GM13977 (cell line): Measurements from ENCODE around the gene ERBB4.

ENCODE experiments used
- DNase-seq: peaks from one replicate; pipeline ENCODE4 v3.0.0; 2012; ENCODE audit warnings: low spot score
- CTCF ChIP-seq: IDR thresholded peaks from 2 replicates; pipeline ENCODE4 v1.5.1; 2012; ENCODE audit warnings: mild to moderate bottlenecking, control low read depth; ENCODE audit not compliant: insufficient read depth; ENCODE audit errors: extremely low read depth, missing control alignments
- in situ Hi-C: fragments of 300-500 bp; cut with MboI; formaldehyde crosslinking; loops from one replicate; pipeline ENCODE4 v1.12.0; 2022; ENCODE audit warnings: low sequenced_read_pairs, low pct_unique_long_range_greater_than_20kb, mixed read lengths, inconsistent platforms; ENCODE audit not compliant: unreplicated experiment

ERBB4 gene

GRCh38 chr2:211877061-211877460 lies 661.5 kb downstream of the ERBB4 start:
- no peak for DNase-seq
- in situ Hi-C loops: no loop called here
- no peak for TF ChIP-seq CTCF

- in situ Hi-C loops: no loop called here
Observed at GRCh38 chr2:211875488-211875887, 663.1 kb downstream of the ERBB4 start.

DNA sequence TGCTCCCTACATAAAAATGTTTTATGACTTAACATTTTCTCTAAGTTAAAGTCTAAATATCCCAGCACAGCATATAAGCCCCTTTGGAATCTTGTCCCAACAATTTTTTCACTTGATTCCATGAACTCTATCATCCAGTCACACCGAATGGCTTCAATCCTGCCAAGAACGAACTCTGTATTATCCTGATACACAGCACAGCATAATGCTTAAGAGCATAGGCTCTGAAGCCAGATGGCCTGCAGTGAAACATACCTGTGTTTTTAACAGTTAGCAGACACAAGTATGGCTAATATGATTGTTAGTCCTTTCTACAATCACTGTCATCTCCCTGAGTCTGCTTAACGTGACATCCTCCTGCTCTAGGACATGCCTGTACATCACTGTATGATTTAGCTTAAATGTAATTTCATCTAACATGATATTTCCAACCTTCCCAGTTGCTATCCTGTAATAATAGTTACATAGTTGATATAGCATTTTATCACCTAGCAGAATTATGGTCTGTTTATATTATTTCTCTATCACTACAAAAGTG lies 669.5 kb downstream of the ERBB4 start:
- DNase-seq: no peak
- TF ChIP-seq CTCF: no peak
- in situ Hi-C loops: no loop called here

More at GRCh38 chr2:211875488-211875887, 663.1 kb downstream of the ERBB4 start:
- DNase-seq: no peak
- no peak for TF ChIP-seq CTCF

GRCh38 chr2:211867845-211868451 lies 670.7 kb downstream of the ERBB4 start:
- in situ Hi-C loops: no loop called here
- peak; percentile 8 for DNase-seq
- no peak for TF ChIP-seq CTCF

- in situ Hi-C loops: no loop called here
- TF ChIP-seq CTCF: no peak
- DNase-seq: no peak
Observed at GRCh38 chr2:211864328-211864727, 674.3 kb downstream of the ERBB4 start.

DNA sequence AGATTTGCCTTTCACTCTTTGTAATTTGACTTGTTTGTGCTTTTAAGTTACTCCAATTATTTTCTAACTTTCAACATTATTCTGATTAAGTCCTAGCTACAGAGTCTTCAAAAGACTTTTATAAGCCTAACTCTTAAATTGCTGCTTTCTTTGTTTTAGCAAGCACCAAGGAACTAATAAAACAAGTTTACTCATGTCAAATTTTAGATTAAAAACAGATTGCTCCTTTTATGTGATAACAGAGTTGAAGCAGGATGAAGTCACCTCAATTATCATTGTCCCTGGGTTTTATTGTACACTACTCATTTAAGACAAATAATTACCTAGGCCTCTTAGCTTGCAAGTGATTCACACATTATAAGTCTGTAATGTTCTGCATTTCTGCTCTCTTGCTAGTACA lies 678.4 kb downstream of the ERBB4 start:
- DNase-seq: no peak
- in situ Hi-C loops: no loop called here
- TF ChIP-seq CTCF: no peak
